HG02588 (cell line): Measurements from ENCODE around the gene TMEM52B.
A peak's percentile ranks its signal among the peaks of the same experiment; 100 is the strongest.
"Not testable (repeated sequence)": the region's sequence is repeated elsewhere in the genome, so short reads cannot be mapped to it uniquely, and the experiment has no call there.

Experiments
- ATAC-seq: cut with Tn5 transposase; IDR thresholded peaks from one replicate; pipeline ENCODE4 v1.9.1; 2021; ENCODE audit warnings: mild to moderate bottlenecking, moderate library complexity; ENCODE audit not compliant: unreplicated experiment

TMEM52B gene

GRCh38 chr12:10170216-10170615 is 8.6 kb upstream of the TMEM52B start:
- no peak for ATAC-seq

GRCh38 chr12:10171973-10172728 is 6.7 kb upstream of the TMEM52B start, which contains the start of gene OLR1:
TSS of gene OLR1 (minus strand) at chr12:10172132. CDS start at chr12:10172077, 55 bp downstream.
- no peak for ATAC-seq

GRCh38 chr12:10174986-10175614 is 3.7 kb upstream of the TMEM52B start:
- no peak for ATAC-seq

GRCh38 chr12:10175846-10176636 is 2.8 kb upstream of the TMEM52B start:
- ATAC-seq: no peak

GRCh38 chr12:10179776-10180181 is 947 bp downstream of the TMEM52B start:
- ATAC-seq: no peak

GRCh38 chr12:10182354-10183049 is 3.7 kb downstream of the TMEM52B start:
- ATAC-seq: no peak

GRCh38 chr12:10184261-10184843 is 5.5 kb downstream of the TMEM52B start:
- no peak for ATAC-seq

GRCh38 chr12:10186299-10186698 is 7.5 kb downstream of the TMEM52B start:
- no peak for ATAC-seq

GRCh38 chr12:10186958-10187357 is 8.1 kb downstream of the TMEM52B start:
- ATAC-seq: not testable (repeated sequence)

GRCh38 chr12:10189653-10190052 is 10.8 kb downstream of the TMEM52B start:
- ATAC-seq: no peak

- peak; percentile 86 for ATAC-seq
Observed at GRCh38 chr12:10190558-10191388, 11.9 kb downstream of the TMEM52B start.

GRCh38 chr12:10191865-10192264 is 13.0 kb downstream of the TMEM52B start:
- ATAC-seq: no peak

GRCh38 chr12:10194160-10194670 is 15.4 kb downstream of the TMEM52B start:
- ATAC-seq: no peak

- no peak for ATAC-seq
Observed at GRCh38 chr12:10196210-10196609, 17.4 kb downstream of the TMEM52B start.

- no peak for ATAC-seq
Observed at GRCh38 chr12:10197879-10198278, 19.0 kb downstream of the TMEM52B start.

- not testable (repeated sequence) for ATAC-seq
Observed at GRCh38 chr12:10204495-10204894, 25.7 kb downstream of the TMEM52B start.

GRCh38 chr12:10205220-10205807 is 26.5 kb downstream of the TMEM52B start:
- no peak for ATAC-seq

GRCh38 chr12:10207136-10207535 is 28.3 kb downstream of the TMEM52B start:
- no peak for ATAC-seq

GRCh38 chr12:10210225-10210624 is 31.4 kb downstream of the TMEM52B start:
- no peak for ATAC-seq
